DOHH2 (cell line): Measurements from ENCODE around the gene TBATA.

ENCODE experiments used
- H3F3A ChIP-seq: fragments of 200-600 bp; sonication (generic), shearing (Covaris generic); 2 replicates; pipeline ENCODE4 v1.6.0; 2016; ENCODE audit warnings: antibody characterized with exemption, mild to moderate bottlenecking; ENCODE audit not compliant: control insufficient read depth, insufficient read depth
- H3K27ac ChIP-seq: fragments of 200-600 bp; sonication (generic); 2 replicates; pipeline ENCODE4 v1.5.1; 2014; ENCODE audit warnings: low read depth, mild to moderate bottlenecking, low read length, moderate library complexity
- H3K27me3 ChIP-seq: fragments of 200-600 bp; sonication (generic); 2 replicates; pipeline ENCODE4 v1.6.1; 2014; ENCODE audit warnings: mild to moderate bottlenecking, low read length, mixed read lengths; ENCODE audit not compliant: control insufficient read depth
- H3K36me3 ChIP-seq: fragments of 200-600 bp; sonication (generic); 2 replicates; pipeline ENCODE4 v1.6.1; 2014; ENCODE audit warnings: mild to moderate bottlenecking, low read length, moderate library complexity, mixed read lengths; ENCODE audit not compliant: control insufficient read depth
- H3K4me1 ChIP-seq: fragments of 200-600 bp; sonication (generic); 2 replicates; pipeline ENCODE4 v1.6.1; 2014; ENCODE audit warnings: mild to moderate bottlenecking, low read length, mixed read lengths; ENCODE audit not compliant: control insufficient read depth
- H3K4me2 ChIP-seq: fragments of 200-600 bp; sonication (generic); 2 replicates; pipeline ENCODE4 v1.6.0; 2014; ENCODE audit warnings: mild to moderate bottlenecking, low read length, moderate library complexity
- H3K4me3 ChIP-seq: fragments of 200-600 bp; sonication (generic); 2 replicates; pipeline ENCODE4 v1.5.1; 2014; ENCODE audit warnings: mild to moderate bottlenecking, low read length, mixed read lengths
- H3K79me2 ChIP-seq: fragments of 200-600 bp; sonication (generic); 2 replicates; pipeline ENCODE4 v1.6.1; 2014; ENCODE audit warnings: mild to moderate bottlenecking, low read length, mixed read lengths; ENCODE audit not compliant: control insufficient read depth
- H3K9me2 ChIP-seq: fragments of 200-600 bp; sonication (generic); replicated peaks from 2 replicates; pipeline ENCODE4 v1.6.1; 2014; ENCODE audit warnings: mild to moderate bottlenecking, low read length, mixed read lengths; ENCODE audit not compliant: control insufficient read depth
- H3K9me3 ChIP-seq: fragments of 200-600 bp; sonication (generic); 2 replicates; pipeline ENCODE4 v1.6.1; 2014; ENCODE audit warnings: antibody characterized with exemption, low read length, mixed read lengths; ENCODE audit not compliant: control insufficient read depth, insufficient read depth
- H4K20me1 ChIP-seq: fragments of 200-600 bp; sonication (generic); 2 replicates; pipeline ENCODE4 v1.6.0; 2014; ENCODE audit warnings: low read depth, mild to moderate bottlenecking, antibody characterized with exemption, low read length, moderate library complexity; ENCODE audit not compliant: control insufficient read depth, insufficient read depth
- CTCF ChIP-seq: fragments of 200-600 bp; sonication (generic); IDR thresholded peaks from one replicate; pipeline ENCODE4 v1.5.1; 2014; ENCODE audit warnings: antibody characterized with exemption, mild to moderate bottlenecking, low read depth, low read length; ENCODE audit not compliant: poor library complexity, severe bottlenecking
- EZH2phosphoT487 ChIP-seq: fragments of 200-600 bp; sonication (generic); IDR thresholded peaks from 2 replicates; pipeline ENCODE4 v1.6.1; 2017; ENCODE audit warnings: borderline replicate concordance, mild to moderate bottlenecking, antibody characterized with exemption, low read length, moderate library complexity, mixed read lengths

Gene TBATA

GRCh38 chr10:70786799-70787415 is 1.7 kb upstream of the TBATA start:
- Histone ChIP-seq H3K36me3 (no peaks in the 10 kb centered on the region), H3K27ac (no peak overlapping the region), H4K20me1 (no peaks in the 10 kb centered on the region), H3K9me2 (no peaks in the 10 kb centered on the region), H3K4me2 (no peak overlapping the region), H3K4me3 (no peak overlapping the region), H3F3A (no peaks in the 10 kb centered on the region), H3K9me3 (no peaks in the 10 kb centered on the region), H3K27me3 (peaks cover 54% of the 10 kb centered on the region), H3K79me2 (no peaks in the 10 kb centered on the region), H3K4me1 (no peaks in the 10 kb centered on the region)
- TF ChIP-seq CTCF (no peak), EZH2phosphoT487 (no peak)

GRCh38 chr10:70784471-70784870 is 706 bp downstream of the TBATA start:
- no peaks in the 10 kb centered on the region for H3K4me1 ChIP-seq
- no peaks in the 10 kb centered on the region for H3K9me2 ChIP-seq
- no peak overlapping the region for H3K4me3 ChIP-seq
- no peaks in the 10 kb centered on the region for H3F3A ChIP-seq
- no peaks in the 10 kb centered on the region for H3K36me3 ChIP-seq
- no peak overlapping the region for H3K27ac ChIP-seq
- peaks cover 37% of the 10 kb centered on the region for H3K27me3 ChIP-seq
- no peaks in the 10 kb centered on the region for H3K9me3 ChIP-seq
- no peak for TF ChIP-seq EZH2phosphoT487
- TF ChIP-seq CTCF, result no peak
- no peaks in the 10 kb centered on the region for H3K79me2 ChIP-seq
- H3K4me2 ChIP-seq, result no peak overlapping the region
- no peaks in the 10 kb centered on the region for H4K20me1 ChIP-seq

- no peak overlapping the region for H3K27ac ChIP-seq
- H3K36me3 ChIP-seq, result no peaks in the 10 kb centered on the region
- H3F3A ChIP-seq, result no peaks in the 10 kb centered on the region
- H3K27me3 ChIP-seq, result peaks cover 37% of the 10 kb centered on the region
- no peaks in the 10 kb centered on the region for H3K9me3 ChIP-seq
- H4K20me1 ChIP-seq, result no peaks in the 10 kb centered on the region
- H3K79me2 ChIP-seq, result no peaks in the 10 kb centered on the region
- TF ChIP-seq EZH2phosphoT487, result no peak
- no peak for TF ChIP-seq CTCF
- no peak overlapping the region for H3K4me3 ChIP-seq
- H3K4me1 ChIP-seq, result no peaks in the 10 kb centered on the region
- no peaks in the 10 kb centered on the region for H3K9me2 ChIP-seq
- H3K4me2 ChIP-seq, result no peak overlapping the region
Measured at GRCh38 chr10:70784016-70784415, 1.2 kb downstream of the TBATA start.
